HEK293 (cell line): ENCODE measurements around the gene ACOT9.

ENCODE experiments used
- BCL11B ChIP-seq: fragments of 450-650 bp; formaldehyde crosslinking; IDR thresholded peaks from 2 replicates; pipeline ENCODE4 v1.5.1; 2016; ENCODE audit warnings: low read depth, missing biosample characterization, missing genetic modification characterization
- GLIS1 ChIP-seq: fragments of 450-650 bp; formaldehyde crosslinking; IDR thresholded peaks from 2 replicates; pipeline ENCODE4 v1.5.1; 2016; ENCODE audit warnings: missing biosample characterization, missing genetic modification characterization
- KLF10 ChIP-seq: fragments of 450-650 bp; IDR thresholded peaks from 2 replicates; pipeline ENCODE4 v1.5.1; 2018; ENCODE audit warnings: missing biosample characterization, mild to moderate bottlenecking, missing genetic modification characterization
- REPIN1 ChIP-seq: fragments of 450-650 bp; formaldehyde crosslinking; IDR thresholded peaks from 2 replicates; pipeline ENCODE4 v1.5.1; 2017; ENCODE audit warnings: missing biosample characterization, missing genetic modification characterization, low read depth
- ZBTB48 ChIP-seq: fragments of 450-650 bp; formaldehyde crosslinking; IDR thresholded peaks from 2 replicates; pipeline ENCODE4 v1.5.1; 2016; ENCODE audit warnings: missing biosample characterization, missing genetic modification characterization
- ZBTB7A ChIP-seq: fragments of 450-650 bp; formaldehyde crosslinking; IDR thresholded peaks from 2 replicates; pipeline ENCODE4 v1.5.1; 2016; ENCODE audit warnings: low read depth, missing biosample characterization, missing genetic modification characterization
- ZEB2 ChIP-seq: fragments of 450-650 bp; formaldehyde crosslinking; IDR thresholded peaks from 2 replicates; pipeline ENCODE4 v1.5.1; 2016; ENCODE audit warnings: missing biosample characterization, missing genetic modification characterization
- ZFHX2 ChIP-seq: fragments of 450-650 bp; formaldehyde crosslinking; conservative IDR thresholded peaks from 2 replicates; pipeline ENCODE4 v1.5.1; 2016; ENCODE audit warnings: missing biosample characterization, missing genetic modification characterization
- ZFP3 ChIP-seq: fragments of 450-650 bp; formaldehyde crosslinking; IDR thresholded peaks from 2 replicates; pipeline ENCODE4 v1.5.1; 2016; ENCODE audit warnings: low read depth, missing biosample characterization, missing genetic modification characterization
- ZNF10 ChIP-seq: fragments of 450-650 bp; formaldehyde crosslinking; IDR thresholded peaks from 2 replicates; pipeline ENCODE4 v1.5.1; 2017; ENCODE audit warnings: missing biosample characterization, missing genetic modification characterization
- ZNF112 ChIP-seq: fragments of 450-650 bp; formaldehyde crosslinking; IDR thresholded peaks from 2 replicates; pipeline ENCODE4 v1.5.0; 2017; ENCODE audit warnings: missing biosample characterization, missing genetic modification characterization
- ZNF2 ChIP-seq: fragments of 450-650 bp; formaldehyde crosslinking; IDR thresholded peaks from 2 replicates; pipeline ENCODE4 v1.5.1; 2016; ENCODE audit warnings: missing biosample characterization, missing genetic modification characterization
- ZNF248 ChIP-seq: fragments of 450-650 bp; formaldehyde crosslinking; IDR thresholded peaks from 2 replicates; pipeline ENCODE4 v1.5.1; 2017; ENCODE audit warnings: missing biosample characterization, missing genetic modification characterization
- ZNF266 ChIP-seq: fragments of 450-650 bp; formaldehyde crosslinking; IDR thresholded peaks from 2 replicates; pipeline ENCODE4 v1.5.1; 2016; ENCODE audit warnings: missing biosample characterization, missing genetic modification characterization, low read depth
- ZNF366 ChIP-seq: fragments of 450-650 bp; formaldehyde crosslinking; conservative IDR thresholded peaks from 2 replicates; pipeline ENCODE4 v1.5.1; 2016; ENCODE audit warnings: missing biosample characterization, missing genetic modification characterization
- ZNF561 ChIP-seq: fragments of 450-650 bp; IDR thresholded peaks from 2 replicates; pipeline ENCODE4 v1.5.1; 2018; ENCODE audit warnings: missing biosample characterization, missing genetic modification characterization, borderline replicate concordance
- ZNF610 ChIP-seq: fragments of 450-650 bp; formaldehyde crosslinking; IDR thresholded peaks from 2 replicates; pipeline ENCODE4 v1.5.1; 2016; ENCODE audit warnings: missing biosample characterization, missing genetic modification characterization, borderline replicate concordance
- ZNF624 ChIP-seq: fragments of 450-650 bp; formaldehyde crosslinking; IDR thresholded peaks from 2 replicates; pipeline ENCODE4 v1.5.1; 2017; ENCODE audit warnings: missing biosample characterization, missing genetic modification characterization
- ZNF837 ChIP-seq: fragments of 450-650 bp; formaldehyde crosslinking; IDR thresholded peaks from 2 replicates; pipeline ENCODE4 v1.5.1; 2016; ENCODE audit warnings: missing biosample characterization, missing genetic modification characterization
- ZNF843 ChIP-seq: fragments of 450-650 bp; formaldehyde crosslinking; IDR thresholded peaks from 2 replicates; pipeline ENCODE4 v1.5.1; 2016; ENCODE audit warnings: missing biosample characterization, missing genetic modification characterization
- ZSCAN30 ChIP-seq: fragments of 450-650 bp; IDR thresholded peaks from 2 replicates; pipeline ENCODE4 v1.5.1; 2018; ENCODE audit warnings: missing biosample characterization, mild to moderate bottlenecking, missing genetic modification characterization, moderate library complexity
- TF ChIP-seq, protein P1 (sequence below): fragments of 450-650 bp; formaldehyde crosslinking; IDR thresholded peaks from 2 replicates; pipeline ENCODE4 v1.5.1; 2017; ENCODE audit warnings: missing biosample characterization, missing genetic modification characterization
- TF ChIP-seq, protein P2 (sequence below): fragments of 450-650 bp; formaldehyde crosslinking; IDR thresholded peaks from 2 replicates; pipeline ENCODE4 v1.5.1; 2016; ENCODE audit warnings: missing biosample characterization, missing genetic modification characterization
- TF ChIP-seq, protein P3 (sequence below): fragments of 450-650 bp; formaldehyde crosslinking; IDR thresholded peaks from 2 replicates; pipeline ENCODE4 v1.5.1; 2016; ENCODE audit warnings: missing biosample characterization, missing genetic modification characterization
- TF ChIP-seq, protein P4 (sequence below): fragments of 450-650 bp; formaldehyde crosslinking; IDR thresholded peaks from 2 replicates; pipeline ENCODE4 v1.5.1; 2017; ENCODE audit warnings: missing biosample characterization, missing genetic modification characterization
- TF ChIP-seq, protein P5 (sequence below): fragments of 450-650 bp; formaldehyde crosslinking; IDR thresholded peaks from 2 replicates; pipeline ENCODE4 v1.5.1; 2016; ENCODE audit warnings: missing biosample characterization, missing genetic modification characterization
- TF ChIP-seq, protein P6 (sequence below): fragments of 450-650 bp; formaldehyde crosslinking; IDR thresholded peaks from 2 replicates; pipeline ENCODE4 v1.5.1; 2017; ENCODE audit warnings: missing biosample characterization, mild to moderate bottlenecking, missing genetic modification characterization, moderate library complexity

Gene ACOT9

DNA sequence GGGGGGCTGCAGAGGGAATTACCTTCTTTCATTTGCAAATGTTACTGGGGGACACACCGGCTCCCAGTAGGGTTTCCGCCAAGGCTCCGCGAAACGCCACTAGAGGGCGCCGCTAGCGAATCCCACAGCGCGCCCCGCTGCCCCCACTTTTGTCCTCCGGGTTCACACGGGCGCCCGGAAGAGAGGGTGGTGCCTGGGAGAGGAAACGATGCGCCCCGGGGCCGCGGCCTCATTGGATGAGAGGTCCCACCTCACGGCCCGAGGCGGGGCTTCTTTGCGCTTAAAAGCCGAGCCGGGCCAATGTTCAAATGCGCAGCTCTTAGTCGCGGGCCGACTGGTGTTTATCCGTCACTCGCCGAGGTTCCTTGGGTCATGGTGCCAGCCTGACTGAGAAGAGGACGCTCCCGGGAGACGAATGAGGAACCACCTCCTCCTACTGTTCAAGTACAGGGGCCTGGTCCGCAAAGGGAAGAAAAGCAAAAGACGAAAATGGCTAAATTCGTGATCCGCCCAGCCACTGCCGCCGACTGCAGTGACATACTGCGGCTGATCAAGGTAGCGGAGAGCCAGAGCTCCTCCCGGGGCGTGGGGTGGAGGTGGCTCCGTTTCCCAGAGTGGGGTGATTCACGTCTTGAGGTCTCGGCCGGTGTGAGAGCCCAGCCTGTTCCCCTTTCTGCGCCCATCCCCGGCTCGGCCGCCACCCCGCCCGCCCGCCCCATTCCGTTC lies 40.0 kb upstream of the ACOT9 start, which contains the start of gene SAT1 (continued):
- TF ChIP-seq ZBTB7A (tag by site-specific recombination) (no peak), REPIN1 (no peak), ZBTB48 (tag by site-specific recombination) (no peak), ZFP3 (no peak), ZNF561 (tag by site-specific recombination) (peak; percentile 73; the same call in 1 of the 2 replicates), ZNF843 (tag by site-specific recombination) (peak; percentile 60; the same call in 1 of the 2 replicates), ZNF610 (tag by site-specific recombination) (no peak), ZNF10 (tag by site-specific recombination) (peak; percentile 48; the same call in 1 of the 2 replicates), KLF10 (peak; percentile 32; the same call in 1 of the 2 replicates), ZSCAN30 (tag by site-specific recombination) (peak; percentile 79), ZNF837 (tag by site-specific recombination) (no peak), ZNF624 (no peak), ZNF112 (tag by site-specific recombination) (no peak), ZNF266 (no peak), ZFHX2 (tag by site-specific recombination) (0 out of 2 replicates have a peak, but pooled peaks have one; percentile 14), ZNF2 (tag by site-specific recombination) (0 out of 2 replicates have a peak, but pooled peaks have one; percentile 58), BCL11B (peak; percentile 41; the same call in 1 of the 2 replicates), ZEB2 (tag by site-specific recombination) (peak; percentile 47; the same call in 1 of the 2 replicates), GLIS1 (tag by site-specific recombination) (peak; percentile 10), ZNF248 (tag by site-specific recombination) (no peak), ZNF366 (tag by site-specific recombination) (peak; percentile 56)
- TF ChIP-seq, protein P1, sequence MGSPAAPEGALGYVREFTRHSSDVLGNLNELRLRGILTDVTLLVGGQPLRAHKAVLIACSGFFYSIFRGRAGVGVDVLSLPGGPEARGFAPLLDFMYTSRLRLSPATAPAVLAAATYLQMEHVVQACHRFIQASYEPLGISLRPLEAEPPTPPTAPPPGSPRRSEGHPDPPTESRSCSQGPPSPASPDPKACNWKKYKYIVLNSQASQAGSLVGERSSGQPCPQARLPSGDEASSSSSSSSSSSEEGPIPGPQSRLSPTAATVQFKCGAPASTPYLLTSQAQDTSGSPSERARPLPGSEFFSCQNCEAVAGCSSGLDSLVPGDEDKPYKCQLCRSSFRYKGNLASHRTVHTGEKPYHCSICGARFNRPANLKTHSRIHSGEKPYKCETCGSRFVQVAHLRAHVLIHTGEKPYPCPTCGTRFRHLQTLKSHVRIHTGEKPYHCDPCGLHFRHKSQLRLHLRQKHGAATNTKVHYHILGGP (tag by site-specific recombination) = no peak
- TF ChIP-seq, protein P2, sequence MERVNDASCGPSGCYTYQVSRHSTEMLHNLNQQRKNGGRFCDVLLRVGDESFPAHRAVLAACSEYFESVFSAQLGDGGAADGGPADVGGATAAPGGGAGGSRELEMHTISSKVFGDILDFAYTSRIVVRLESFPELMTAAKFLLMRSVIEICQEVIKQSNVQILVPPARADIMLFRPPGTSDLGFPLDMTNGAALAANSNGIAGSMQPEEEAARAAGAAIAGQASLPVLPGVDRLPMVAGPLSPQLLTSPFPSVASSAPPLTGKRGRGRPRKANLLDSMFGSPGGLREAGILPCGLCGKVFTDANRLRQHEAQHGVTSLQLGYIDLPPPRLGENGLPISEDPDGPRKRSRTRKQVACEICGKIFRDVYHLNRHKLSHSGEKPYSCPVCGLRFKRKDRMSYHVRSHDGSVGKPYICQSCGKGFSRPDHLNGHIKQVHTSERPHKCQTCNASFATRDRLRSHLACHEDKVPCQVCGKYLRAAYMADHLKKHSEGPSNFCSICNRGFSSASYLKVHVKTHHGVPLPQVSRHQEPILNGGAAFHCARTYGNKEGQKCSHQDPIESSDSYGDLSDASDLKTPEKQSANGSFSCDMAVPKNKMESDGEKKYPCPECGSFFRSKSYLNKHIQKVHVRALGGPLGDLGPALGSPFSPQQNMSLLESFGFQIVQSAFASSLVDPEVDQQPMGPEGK (tag by site-specific recombination) = peak; percentile 92
- TF ChIP-seq, protein P3, sequence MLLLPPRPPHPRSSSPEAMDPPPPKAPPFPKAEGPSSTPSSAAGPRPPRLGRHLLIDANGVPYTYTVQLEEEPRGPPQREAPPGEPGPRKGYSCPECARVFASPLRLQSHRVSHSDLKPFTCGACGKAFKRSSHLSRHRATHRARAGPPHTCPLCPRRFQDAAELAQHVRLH (tag by site-specific recombination) = no peak; the same call in 1 of the 2 replicates
- TF ChIP-seq, protein P4, sequence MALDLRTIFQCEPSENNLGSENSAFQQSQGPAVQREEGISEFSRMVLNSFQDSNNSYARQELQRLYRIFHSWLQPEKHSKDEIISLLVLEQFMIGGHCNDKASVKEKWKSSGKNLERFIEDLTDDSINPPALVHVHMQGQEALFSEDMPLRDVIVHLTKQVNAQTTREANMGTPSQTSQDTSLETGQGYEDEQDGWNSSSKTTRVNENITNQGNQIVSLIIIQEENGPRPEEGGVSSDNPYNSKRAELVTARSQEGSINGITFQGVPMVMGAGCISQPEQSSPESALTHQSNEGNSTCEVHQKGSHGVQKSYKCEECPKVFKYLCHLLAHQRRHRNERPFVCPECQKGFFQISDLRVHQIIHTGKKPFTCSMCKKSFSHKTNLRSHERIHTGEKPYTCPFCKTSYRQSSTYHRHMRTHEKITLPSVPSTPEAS = peak; percentile 33; the same call in 1 of the 2 replicates
- TF ChIP-seq, protein P5, sequence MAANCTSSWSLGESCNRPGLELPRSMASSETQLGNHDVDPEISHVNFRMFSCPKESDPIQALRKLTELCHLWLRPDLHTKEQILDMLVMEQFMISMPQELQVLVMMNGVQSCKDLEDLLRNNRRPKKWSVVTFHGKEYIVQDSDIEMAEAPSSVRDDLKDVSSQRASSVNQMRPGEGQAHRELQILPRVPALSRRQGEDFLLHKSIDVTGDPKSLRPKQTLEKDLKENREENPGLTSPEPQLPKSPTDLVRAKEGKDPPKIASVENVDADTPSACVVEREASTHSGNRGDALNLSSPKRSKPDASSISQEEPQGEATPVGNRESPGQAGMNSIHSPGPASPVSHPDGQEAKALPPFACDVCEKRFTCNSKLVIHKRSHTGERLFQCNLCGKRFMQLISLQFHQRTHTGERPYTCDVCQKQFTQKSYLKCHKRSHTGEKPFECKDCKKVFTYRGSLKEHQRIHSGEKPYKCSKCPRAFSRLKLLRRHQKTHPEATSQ = peak; percentile 20; the same call in 1 of the 2 replicates
- TF ChIP-seq, protein P6, sequence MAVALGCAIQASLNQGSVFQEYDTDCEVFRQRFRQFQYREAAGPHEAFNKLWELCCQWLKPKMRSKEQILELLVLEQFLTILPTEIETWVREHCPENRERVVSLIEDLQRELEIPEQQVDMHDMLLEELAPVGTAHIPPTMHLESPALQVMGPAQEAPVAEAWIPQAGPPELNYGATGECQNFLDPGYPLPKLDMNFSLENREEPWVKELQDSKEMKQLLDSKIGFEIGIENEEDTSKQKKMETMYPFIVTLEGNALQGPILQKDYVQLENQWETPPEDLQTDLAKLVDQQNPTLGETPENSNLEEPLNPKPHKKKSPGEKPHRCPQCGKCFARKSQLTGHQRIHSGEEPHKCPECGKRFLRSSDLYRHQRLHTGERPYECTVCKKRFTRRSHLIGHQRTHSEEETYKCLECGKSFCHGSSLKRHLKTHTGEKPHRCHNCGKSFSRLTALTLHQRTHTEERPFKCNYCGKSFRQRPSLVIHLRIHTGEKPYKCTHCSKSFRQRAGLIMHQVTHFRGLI (tag by site-specific recombination) = no peak; the same call in 1 of the 2 replicates
